NB4 (cell line): ENCODE data around the gene SPATS2.

Experiments
- DNase-seq: peaks from one replicate; pipeline ENCODE4 v3.0.0; 2010; ENCODE audit warnings: low read depth
- H3K4me3 ChIP-seq: one replicate; pipeline ENCODE4 v1.5.1; 2011; ENCODE audit warnings: mild to moderate bottlenecking, low read depth, low read length, moderate library complexity
- CTCF ChIP-seq: IDR thresholded peaks from one replicate; pipeline ENCODE4 v1.5.1; 2012; ENCODE audit warnings: low read depth, low read length
- MAX ChIP-seq: IDR thresholded peaks from 2 replicates; pipeline ENCODE4 v1.6.1; 2011; ENCODE audit warnings: low read depth, low read length
- MYC ChIP-seq: IDR thresholded peaks from 2 replicates; pipeline ENCODE4 v1.6.1; 2011; ENCODE audit warnings: low read depth, low read length
- POLR2A ChIP-seq: IDR thresholded peaks from 2 replicates; pipeline ENCODE4 v1.6.1; 2011; ENCODE audit warnings: mild to moderate bottlenecking; ENCODE audit not compliant: insufficient read length; ENCODE audit errors: extremely low read depth

SPATS2 gene

GRCh38 chr12:49537231-49537751 lies 170.0 kb downstream of the SPATS2 start:
- TF ChIP-seq MYC: no peak
- TF ChIP-seq CTCF: no peak
- TF ChIP-seq MAX: no peak
- TF ChIP-seq POLR2A: no peak
- H3K4me3 ChIP-seq: no peak overlapping the region
- DNase-seq: no peak

GRCh38 chr12:49537752-49538509 lies 170.7 kb downstream of the SPATS2 start:
- H3K4me3 ChIP-seq: peak overlapping the region; percentile 32
- DNase-seq: peak; percentile 59
- TF ChIP-seq MYC (no peak), CTCF (no peak), MAX (no peak), POLR2A (no peak)

GRCh38 chr12:49538510-49539403 lies 171.5 kb downstream of the SPATS2 start, which contains the start of gene KCNH3:
Gene KCNH3 (plus strand): TSS chr12:49539030. CDS start chr12:49539417, 387 bp downstream.
- TF ChIP-seq MYC (no peak), POLR2A (no peak), CTCF (no peak), MAX (no peak)
- peak within 1 kb of the TSS; percentile 32 for H3K4me3 ChIP-seq
- DNase-seq: peak; percentile 87

GRCh38 chr12:49539406-49540228 lies 172.4 kb downstream of the SPATS2 start:
- H3K4me3 ChIP-seq: no peak overlapping the region
- TF ChIP-seq MYC: no peak
- TF ChIP-seq MAX: no peak
- no peak for TF ChIP-seq POLR2A
- no peak for TF ChIP-seq CTCF
- no peak for DNase-seq
